Metanephros (tissue), 1 donor: ENCODE measurements around the gene EMILIN3. TPM values are rescaled to one million over a fixed set of nuclear protein-coding genes. Genes with fewer than 3 reads are reported as not detected.

Experiments
- total RNA-seq: library from RNA; depleted of rRNA; stranded (reverse); fragments of >200 nt; gene quantifications from one replicate; pipeline ENCODE4 v1.2.3, GENCODE V29; 2014

EMILIN3 gene, protein sequence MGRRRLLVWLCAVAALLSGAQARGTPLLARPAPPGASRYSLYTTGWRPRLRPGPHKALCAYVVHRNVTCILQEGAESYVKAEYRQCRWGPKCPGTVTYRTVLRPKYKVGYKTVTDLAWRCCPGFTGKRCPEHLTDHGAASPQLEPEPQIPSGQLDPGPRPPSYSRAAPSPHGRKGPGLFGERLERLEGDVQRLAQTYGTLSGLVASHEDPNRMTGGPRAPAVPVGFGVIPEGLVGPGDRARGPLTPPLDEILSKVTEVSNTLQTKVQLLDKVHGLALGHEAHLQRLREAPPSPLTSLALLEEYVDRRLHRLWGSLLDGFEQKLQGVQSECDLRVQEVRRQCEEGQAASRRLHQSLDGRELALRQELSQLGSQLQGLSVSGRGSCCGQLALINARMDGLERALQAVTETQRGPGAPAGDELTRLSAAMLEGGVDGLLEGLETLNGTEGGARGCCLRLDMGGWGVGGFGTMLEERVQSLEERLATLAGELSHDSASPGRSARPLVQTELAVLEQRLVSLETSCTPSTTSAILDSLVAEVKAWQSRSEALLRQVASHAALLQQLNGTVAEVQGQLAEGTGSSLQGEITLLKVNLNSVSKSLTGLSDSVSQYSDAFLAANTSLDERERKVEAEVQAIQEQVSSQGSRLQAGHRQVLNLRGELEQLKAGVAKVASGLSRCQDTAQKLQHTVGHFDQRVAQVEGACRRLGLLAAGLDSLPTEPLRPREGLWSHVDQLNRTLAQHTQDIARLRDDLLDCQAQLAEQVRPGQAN
- 12.0 TPM for total RNA-seq

DNA sequence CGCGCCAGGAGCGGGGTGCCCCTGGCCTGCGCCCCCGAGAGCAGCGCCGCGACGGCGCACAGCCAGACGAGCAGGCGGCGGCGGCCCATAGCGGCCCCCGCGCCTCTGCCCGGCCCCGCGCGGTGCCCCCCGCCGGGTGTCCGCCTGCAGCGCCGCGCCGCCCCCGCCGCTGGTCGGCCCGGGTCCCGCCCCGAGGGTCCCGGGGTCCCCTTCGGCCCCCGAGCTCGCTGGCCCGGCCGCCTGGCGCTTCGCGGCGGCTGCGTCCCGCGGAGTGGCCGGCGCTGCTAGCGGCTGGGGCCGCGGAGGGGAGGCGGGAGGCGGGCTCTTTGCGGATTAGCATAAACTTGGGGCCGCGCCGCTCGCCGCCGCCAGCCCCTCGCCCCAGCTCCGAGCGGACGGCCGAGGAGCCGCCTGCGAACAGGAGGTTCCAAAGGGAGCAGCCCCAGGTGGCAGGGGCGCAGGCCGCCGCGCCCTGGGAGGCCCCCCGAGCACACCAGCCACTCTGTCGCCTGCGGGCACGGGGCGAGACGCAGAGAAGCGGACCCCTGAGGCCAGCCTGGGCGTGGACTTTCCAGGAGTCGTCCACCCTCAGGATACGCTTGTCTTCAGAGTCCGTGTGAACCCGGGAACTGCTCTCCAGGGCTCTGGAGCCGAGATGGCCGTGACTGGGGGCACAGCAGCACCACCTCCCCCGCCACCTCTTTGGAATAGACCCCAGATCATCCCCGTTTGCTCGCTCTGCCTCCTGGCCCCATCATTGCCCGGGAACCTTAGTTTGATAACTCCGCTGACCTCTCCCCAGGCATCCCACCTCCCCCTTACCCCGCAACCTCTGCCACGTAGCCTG, at the start of gene EMILIN3:
EMILIN3 (minus strand) TSS at position 273 of the 847 bp plus-strand sequence; CDS start at position 89, 184 bp downstream.

GRCh38 chr20:41340327-41341055, 26.1 kb downstream of the EMILIN3 start, which contains the start of gene LPIN3:
Gene LPIN3 (plus strand): TSS chr20:41340821. CDS start chr20:41345804, 4,983 bp downstream.

DNA sequence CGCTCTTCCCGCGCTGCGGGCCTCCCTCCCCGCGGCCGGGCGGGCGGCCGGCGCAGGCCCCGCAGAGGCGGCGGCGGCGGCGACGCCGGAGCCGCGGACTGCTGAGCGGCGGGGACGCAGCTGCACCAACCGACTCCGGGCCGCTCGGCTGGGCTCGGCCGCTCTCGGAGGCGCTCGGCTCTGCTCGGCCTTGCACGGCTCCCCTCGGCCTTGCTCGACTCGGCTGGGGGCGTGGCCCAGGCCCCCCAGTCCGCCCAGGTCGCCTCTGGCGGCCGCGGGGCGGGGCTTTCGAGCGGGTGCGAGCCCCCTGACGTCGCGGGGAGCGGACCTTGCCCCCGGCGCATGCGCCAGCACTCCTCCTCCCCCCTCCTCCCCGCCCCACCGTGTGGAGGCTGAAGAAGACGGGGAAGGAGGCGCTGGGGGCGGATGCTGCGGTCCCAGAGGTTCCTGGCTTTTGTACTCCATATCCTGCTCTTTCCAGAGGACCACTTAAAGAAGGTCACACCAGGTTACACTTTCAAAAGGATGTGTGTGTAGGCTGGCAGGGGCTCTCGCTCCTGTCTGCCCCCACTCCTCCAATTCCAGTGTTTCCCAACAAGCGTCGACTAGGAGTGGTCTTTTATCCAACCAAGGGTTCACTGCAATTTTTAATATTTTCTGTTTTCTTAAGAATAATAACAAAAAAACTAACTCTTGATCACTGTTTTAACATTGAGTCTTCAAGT, 48.9 kb downstream of the EMILIN3 start, which contains the start of gene ZHX3:
ZHX3 (minus strand) TSS at position 186 of the 725 bp plus-strand sequence. CDS start 112,815 bp downstream, outside the sequence.

Other genes with a start within 250 kb of the EMILIN3 start
- gene PLCG1, start 229.3 kb downstream of the EMILIN3 start, total RNA-seq = 171 TPM
- 22.8 TPM for gene ZHX3, start 49.1 kb downstream of the EMILIN3 start, total RNA-seq
- 14.1 TPM for gene LPIN3, start 26.0 kb downstream of the EMILIN3 start, total RNA-seq